Stimulated activated CD4-positive, alpha-beta T cell treated with anti-CD3 and anti-CD28 coated beads, Interleukin-2, amount 100 ng/mL, for 4 hours (primary cell): Measurements from ENCODE around the gene METAP1.
A peak's percentile ranks its signal among the peaks of the same experiment; 100 is the strongest.
"Not testable (repeated sequence)": the region's sequence is repeated elsewhere in the genome, so short reads cannot be mapped to it uniquely, and the experiment has no call there.

Experiments used
- DNase-seq: peaks from one replicate; pipeline ENCODE4 v3.0.0-alpha.2; 2020; ENCODE audit warnings: low read depth

METAP1 gene

DNA sequence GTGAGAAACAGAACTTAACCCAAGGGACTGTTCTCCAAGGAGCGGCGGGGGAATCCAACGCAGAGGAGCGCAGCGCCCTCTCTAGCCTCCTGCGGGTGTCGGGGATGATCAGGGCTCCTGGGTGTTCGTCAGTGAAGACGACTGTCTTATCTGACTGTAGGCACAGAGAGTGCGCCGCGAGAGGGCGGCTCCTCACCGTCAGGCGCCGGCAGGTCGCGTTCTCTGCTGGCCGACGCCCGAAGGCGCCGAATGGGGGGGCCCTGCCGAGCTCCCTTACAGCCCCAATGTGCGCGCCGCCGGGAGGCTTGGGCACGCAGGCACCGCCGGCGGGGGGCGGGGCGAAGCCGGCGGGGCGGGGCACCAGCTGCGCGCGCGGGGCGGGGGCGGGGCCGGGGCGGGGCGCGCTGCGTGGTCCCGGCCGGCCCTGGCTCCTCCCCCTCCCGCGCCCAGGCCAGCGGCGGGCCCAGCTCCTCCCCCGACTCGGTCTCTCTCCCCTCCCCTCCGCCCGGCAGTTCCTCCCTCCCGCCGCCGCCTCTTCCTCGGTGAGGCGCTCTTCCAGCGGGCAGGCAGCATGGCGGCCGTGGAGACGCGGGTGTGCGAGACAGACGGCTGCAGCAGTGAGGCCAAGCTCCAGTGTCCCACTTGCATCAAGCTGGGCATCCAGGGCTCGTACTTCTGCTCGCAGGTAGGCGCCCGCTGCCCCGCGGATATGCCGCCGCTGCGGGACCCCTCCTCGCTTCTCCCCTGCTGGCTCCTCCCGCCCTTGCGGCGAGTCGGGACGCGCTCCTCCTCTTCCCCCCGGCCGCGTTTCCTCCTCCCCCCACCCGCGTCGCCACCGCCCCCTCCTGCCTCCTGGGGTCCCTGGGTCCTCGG is at the start of gene METAP1:
Gene METAP1, plus strand, starts transcription at position 539 of the 873 bp plus-strand sequence. Its CDS starts 33 bp downstream, at position 572.
- peak; percentile 96 for DNase-seq

DNA sequence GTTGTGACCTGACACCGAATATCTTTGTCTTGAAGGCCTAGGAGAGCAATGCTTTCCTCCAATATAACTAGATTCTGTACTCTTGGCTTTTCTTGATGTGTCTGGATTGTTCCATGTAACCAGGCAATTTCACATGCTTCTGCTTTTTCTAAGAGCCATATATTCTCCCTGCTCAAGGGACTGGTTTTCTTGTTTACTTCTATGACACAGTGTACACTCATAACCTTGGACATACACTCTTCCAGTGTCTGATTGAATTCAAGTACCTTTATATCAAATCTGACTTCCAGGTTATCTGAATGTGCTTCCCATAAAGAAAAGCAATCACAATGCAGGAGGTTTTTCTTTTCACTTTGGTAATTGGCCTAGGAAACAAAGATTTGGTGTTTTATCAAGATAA is 49.2 kb upstream of the METAP1 start:
- DNase-seq = no peak

DNA sequence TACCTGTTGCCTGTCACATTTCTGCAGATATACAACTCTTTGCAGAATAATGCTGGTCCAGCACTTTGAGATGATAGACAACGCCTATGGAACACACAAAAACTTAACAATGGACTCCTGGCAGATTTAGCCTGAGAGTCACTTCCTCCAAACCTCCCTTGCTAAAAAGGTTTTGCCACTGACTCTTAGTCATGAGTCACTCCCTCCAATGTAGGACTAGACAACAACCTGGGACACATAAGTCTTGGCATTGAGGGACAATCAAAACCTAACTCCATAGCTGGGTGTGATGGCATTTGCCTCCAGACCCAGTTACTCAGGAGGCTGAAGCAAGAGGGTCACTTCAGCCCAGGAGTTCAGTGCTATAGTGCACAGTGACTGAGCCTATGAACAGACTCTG is 44.6 kb upstream of the METAP1 start:
- no peak for DNase-seq

DNA sequence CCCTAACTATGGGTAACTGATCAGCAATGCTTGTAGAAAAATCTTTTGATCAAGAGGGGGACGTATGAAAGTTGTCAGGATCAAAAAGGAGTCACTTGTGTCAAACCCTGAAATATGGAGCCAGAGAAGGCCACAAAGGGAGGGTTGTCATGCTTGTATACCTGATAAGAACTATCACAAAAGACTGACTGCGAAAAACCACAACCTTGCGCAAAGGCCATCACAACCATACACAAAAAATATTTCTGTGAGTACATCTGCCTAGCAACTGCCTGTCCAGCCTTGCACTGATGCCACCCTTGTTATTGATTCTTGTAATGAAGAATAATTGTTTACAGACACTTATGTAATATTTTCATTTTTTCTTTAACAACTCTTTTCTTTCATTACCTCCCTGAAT is 43.8 kb upstream of the METAP1 start:
- DNase-seq = no peak

DNA sequence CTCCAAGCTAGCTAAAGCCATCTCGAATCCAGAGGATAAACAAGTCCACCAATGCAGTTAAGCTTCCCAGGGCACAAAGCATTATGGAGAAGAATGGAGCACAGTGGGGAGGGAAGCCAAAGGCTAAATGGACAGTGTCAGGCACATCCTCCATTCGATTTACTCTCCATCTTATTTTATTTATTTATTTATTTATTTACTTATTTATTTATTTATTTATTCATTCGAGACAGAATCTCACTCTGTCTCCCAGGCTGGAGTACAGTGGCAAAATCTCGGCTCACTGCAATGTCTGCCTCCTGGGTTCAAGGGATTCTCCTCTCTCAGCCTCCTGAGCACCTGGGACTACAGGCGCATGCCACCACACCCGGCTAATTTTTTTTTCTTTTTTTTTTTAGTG is 40.3 kb upstream of the METAP1 start:
- no peak for DNase-seq

DNA sequence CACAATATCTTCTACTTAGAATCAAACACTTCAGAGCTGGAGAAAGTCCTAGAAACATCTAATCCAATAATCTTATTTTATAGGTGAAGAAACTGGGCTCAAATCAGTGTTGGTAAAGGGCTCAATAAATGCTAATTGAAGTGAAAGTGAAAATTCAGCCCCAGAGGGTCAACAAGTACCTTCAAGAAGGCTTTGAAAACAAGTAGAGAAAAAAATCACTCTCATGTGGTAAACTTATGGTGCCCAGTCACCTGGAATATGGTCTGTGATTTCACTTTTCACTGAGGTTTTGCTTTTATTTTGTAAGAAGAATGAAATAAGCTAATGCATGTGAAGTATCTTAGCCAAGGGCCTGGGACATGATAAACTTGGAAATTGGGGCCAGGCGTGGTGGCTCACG is 37.5 kb upstream of the METAP1 start:
- DNase-seq = no peak

DNA sequence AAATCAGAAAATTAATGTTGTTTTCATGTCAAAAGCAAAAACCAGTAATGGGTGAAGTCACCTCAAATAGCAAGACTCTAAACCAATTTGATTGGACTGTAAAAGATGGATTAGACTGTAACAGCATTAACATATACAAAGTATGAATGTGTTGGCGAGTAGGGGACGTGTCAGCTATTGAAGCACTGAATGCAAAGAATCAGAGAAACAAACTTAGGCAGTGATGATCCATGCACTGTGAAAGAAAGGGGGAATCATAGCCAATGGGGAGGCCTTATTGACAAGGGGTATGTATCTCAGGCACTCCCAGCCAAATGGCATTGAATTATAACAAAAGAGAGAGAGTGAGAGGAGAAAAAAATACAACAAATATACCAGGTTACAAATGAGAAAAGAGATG is 36.1 kb upstream of the METAP1 start:
- DNase-seq = no peak

DNA sequence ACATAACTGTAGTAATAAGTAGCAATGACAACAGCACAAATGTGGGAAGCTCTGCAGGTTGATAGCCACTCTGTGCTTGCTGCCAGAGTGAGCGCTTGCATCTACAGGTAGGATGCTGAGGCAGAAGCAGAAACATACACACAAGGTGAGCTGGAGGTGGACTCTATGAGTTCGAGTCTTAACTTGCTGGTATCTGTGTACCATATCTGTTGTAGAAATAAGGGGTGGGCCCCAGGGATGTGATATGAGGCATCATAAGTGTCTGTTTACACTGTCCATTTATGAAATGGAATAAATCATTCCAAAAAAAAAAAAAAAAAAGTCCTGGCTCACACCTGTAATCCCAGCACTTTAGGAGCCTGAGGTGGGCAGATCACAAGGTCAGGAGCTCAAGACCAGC is 33.8 kb upstream of the METAP1 start:
- DNase-seq = no peak

DNA sequence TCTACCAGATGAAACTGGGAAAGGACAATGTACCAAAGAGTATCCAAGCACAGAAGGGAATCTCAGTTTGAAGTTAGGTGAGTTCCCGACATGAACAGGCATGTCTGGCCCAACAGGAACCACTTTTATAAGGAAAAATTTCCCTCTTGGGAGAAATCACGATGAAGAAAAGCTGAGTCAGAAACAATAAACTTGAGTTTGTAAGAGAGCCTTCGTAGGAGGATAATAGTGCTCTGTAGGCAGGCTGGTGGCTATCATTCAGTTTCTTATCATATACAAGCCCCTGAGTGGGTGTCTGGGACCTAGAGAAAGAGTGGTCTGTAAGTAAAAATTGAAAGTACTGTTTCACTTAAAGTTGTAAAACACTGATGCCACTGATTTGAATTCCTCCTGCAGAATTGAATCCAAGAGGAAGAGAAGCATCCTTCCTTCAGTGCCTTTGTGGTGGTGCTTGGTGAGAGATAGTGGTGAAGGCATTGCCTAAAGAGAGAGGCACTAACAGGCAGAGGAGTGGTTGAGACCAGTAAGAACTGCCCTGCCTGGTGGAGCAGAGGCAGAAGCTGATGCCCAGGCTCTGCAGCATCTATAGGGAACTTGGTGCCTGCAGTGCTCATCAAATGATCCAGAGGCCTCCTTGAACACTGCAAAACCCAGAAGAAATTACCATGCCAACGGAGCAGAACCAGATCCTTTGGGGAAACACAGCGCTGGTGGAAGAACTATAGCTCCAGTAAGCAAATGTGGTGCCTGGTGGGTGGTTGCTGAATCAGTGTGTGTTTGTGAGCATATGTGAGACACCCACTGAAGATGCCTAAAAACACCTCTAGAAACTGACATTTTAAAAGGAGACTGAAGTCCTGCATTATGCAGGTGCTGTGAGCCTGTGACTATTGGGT is 31.7 kb upstream of the METAP1 start:
- DNase-seq = no peak

DNA sequence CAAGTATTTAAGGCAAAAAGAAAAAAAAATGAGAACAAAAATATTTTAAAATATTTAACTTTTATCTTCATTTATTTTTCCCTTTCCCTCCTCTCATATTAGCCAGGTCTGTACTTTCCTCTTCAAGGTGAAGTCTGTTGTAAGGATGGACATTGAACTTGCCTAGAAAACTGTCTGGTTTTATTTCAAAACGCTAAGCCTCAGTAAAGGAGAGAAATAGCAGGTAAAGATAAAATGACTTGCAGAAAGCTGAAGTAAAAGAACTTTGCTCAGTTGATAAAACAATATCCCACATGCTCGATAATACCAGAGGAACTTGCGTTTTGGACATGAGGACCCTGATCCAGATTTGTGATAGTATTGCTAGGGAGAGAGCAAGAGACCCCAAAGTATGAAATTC is 28.6 kb upstream of the METAP1 start:
- DNase-seq = no peak

DNA sequence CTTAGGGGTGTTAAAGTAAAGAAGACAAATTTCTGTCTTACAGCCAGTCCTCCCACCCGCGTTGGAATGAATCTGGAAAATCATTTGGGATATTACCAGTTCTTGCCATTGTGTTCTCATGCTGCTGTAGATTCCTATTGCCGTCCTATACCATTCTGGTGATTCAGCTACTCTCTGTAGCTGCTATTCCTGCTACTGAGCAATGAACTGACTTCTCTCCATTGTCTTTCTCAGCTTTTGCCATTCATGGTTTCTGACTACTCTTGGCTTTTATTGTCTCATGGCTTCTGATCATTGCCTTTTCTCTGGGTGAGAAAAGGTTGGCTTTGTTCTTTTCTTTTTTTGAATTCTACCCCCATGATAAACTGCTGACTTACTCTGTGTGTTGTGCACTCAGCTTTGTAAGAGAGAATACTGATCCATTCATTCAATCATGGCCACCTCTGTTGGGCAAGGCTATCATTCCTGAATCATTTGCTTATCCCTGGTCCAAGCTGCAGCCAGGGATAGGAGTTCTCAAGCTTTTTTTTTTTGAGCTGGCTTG is 27.7 kb upstream of the METAP1 start:
- DNase-seq = no peak

DNA sequence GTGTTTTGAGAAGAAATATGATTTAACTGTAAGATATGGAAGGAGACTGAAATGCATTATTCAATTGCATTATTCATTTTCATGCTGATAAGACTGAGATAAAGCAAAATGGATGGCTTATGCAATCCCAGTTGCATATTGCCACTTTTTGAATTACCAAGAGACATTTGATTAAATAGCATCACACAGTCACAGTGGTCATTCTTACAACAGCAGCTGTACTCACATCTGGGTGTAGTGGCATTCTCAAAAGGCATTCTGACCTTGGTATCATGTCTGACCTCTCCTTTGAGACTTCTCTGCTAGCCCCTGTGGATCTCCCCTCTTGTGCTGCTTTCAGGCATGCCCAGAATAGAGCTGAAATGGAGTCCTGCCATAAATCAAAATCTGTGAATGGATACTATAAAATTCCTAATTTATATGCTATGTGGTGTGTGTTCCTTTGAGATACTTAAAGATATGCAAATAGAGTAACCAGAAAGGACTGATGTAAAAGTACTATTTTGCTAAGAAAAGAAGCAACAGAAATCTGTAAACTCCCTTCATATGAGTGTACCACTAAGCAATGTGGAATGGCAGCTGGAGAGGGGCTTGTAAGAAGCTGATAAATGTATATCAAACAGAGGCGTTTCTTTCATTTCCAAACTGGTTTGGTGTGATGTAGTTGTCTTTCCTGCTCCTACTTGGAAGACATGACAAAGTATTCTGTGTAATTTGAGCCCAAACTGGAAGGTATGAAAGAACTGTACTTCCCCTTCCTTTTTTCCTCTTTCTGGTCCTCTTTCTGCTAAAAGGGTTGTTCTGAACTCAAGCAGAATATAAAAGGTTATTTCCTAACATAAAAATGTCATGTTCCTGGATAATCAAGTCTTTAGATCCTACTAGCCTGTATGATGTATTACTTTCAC is 25.4 kb upstream of the METAP1 start:
- no peak for DNase-seq

DNA sequence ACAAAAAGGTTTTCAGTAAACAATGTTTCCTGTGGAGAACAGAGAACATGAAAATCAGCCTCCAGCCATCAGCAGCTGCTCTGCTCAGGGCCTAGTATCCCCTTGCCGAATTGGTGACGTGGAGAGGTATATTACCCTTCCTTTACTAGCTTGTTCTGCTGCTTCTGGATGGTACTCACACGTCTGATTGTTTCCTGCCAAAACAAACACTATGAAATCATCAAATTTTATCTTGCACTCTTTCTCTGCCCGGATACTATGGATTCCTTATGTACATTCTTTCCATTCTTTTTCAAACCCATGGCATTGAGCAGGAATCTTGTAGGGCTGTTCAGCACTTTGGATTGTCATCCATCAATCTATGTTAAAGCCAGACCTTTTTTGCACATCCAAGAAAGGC is 18.8 kb upstream of the METAP1 start:
- no peak for DNase-seq

DNA sequence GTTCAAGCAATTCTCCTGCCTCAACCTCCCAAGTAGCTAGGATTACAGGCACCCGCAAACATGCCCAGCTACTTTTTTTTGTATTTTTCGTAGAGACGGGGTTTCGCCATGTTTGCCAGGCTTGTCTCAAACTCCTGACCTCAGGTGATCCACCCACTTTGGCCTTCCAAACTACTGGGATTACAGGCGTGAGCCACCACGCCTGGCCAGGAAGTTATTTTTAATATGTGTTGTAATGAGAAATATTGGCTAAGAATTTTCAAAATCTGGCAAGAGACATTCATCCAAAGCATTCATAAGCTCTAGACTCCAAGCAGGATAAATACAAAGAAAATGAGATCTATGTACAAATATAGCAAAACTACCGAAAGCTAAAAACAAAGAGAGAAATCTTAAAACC is 18.0 kb upstream of the METAP1 start:
- no peak for DNase-seq

DNA sequence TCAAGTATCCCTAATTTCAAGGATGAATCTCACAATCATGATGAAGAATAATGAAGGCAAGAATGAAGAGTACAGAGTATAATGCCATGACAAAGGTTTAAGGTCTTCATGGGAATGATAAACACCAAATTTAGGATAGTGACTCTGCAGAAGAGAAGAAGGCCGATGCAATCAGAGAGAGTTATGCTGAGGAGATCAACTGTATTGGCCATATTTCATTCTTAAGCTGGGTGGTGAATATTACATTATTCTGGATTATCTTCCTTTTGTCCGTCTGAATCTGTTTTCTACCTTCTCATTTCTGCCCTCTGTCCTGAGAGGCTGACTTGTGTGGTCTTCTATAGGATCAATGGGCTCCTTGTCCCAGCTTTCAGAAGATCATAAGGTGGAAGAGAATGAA is 7.8 kb upstream of the METAP1 start:
- no peak for DNase-seq

DNA sequence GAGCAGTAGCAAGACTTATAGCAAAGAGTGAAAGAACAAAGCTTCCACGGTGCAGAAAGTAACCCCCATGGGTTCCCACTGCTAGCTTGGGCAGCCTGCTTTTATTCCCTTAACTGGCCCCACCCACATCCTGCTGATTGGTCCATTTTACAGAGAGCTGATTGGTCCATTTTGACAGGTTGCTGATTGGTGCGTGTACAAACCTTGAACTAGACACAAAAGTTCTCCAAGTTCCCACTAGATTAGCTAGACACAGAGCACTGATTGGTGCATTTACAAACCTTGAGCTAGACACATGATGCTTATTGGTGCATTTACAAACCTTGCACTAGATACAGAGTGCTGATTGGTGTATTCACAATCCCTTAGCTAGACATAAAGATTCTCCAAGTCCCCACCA is 2.7 kb upstream of the METAP1 start:
- DNase-seq = not testable (repeated sequence)

DNA sequence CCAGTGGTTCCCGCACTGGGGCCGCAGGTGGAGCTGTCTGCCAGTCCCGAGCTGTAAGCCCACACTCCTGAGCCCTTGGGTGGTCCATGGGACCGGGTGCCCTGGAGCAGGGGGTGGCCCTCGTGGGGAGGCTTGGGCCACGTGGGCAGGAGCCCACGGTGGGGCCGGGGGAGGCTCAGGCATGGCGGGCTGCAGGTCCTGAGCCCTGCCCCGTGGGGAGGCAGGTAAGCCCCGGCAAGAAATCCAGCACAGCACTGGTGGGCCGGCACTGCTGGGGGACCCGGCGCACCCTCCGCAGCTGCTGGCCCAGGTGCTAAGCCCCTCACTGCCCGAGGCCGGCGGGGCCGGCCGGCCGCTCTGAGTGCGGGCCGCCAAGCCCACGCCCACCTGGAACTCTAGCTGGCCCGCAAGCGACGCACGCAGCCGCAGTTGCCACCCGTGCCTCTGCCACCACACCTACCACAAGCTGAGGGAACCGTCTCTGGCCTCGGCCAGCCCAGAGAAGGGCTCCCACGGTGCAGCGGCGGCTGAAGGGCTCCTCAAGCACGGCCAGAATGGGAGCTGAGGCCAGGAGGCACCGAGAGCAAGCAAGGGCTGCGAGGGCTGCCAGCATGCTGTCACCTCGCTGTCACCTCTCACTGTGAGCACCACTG is 2.0 kb upstream of the METAP1 start:
- no peak for DNase-seq

DNA sequence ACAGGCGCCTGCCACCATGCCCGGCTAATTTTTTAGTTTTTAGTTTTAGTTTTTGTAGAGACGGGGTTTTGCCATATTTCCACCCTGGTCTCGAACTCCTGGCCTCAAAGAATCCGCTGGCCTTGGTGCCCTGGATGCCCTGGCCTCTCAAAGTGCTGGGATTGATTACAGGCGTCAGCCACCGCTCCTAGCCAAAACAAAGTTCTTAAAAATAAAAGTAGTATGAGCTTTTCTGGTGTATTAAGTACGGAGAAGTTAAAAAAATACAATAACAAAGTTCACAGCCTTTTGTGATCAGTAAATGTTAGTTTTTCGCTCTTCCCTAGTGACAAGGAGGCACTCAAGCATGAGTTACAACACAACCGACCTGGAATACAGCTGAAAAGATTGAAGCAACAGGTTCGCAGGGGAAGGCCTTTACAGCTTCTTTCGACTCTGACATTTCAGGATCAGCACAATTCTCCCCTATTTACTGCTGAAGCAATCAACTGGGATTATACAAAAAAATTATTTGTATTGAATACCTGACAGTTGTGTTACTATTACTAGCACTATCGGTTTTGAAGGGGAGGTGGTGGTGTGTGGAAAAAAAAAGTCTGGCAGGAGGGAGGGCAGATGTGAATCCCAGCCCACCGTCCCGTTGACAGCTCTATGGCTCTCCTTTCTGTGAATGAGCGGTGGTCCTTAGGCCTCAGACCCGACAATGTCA is 893 bp upstream of the METAP1 start:
- DNase-seq = no peak

DNA sequence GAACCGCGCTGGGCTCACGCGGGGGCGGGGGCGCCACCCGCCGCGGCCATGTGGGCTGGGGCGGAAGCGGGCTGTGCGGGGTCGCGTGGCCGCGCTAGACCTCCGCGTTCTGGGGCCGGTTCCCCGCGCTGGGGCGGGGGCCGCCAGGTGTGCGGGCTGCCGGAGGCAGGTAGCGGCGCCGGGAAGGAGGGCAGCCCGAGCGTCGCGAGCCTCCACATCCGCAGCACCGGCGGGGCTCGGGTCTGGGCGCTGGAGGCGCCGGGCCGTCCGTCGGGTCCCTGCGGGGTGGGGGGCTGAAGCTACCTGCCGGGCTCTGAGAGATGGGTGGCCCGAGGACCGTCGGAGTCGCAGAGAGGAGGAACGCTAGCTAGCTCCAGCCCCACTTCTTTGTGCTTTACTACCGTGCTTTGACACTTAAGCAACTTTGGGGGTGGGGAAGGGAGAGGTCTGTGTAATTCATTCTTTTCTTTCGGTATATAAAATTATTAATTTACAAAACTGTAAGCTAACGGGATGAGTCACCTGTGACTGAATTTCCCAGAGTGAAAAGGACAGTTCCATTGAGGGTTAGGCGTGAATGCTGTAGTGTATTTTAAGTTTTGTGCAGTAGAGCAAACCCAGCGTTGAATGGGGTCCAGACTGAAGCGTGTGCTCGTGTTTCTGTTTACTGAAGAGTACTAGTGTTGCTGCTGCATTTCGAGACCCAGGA is 689 bp downstream of the METAP1 start:
- peak; percentile 20 for DNase-seq

DNA sequence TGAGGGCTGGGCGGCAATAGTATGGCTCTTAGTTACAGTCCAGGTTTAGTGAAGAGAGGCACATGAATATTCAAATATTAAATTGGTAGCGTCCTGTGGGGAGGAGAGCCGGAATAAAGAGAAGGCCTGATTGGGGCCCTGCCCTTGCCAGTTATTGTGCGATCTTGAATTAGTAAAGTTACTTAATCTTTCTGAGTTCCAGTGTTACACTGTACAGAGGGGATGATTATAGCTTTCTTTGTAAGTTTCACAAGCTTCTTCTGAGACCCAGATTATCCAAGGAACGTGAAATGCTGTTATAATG is 1.2 kb downstream of the METAP1 start:
- DNase-seq = no peak
